ENCODE data around the gene SNX1. TPM values are rescaled to one million over a fixed set of nuclear protein-coding genes. Genes with fewer than 3 reads are reported as not detected.

Gene SNX1
- total RNA-seq, 4 donors from 2014 or later = 74.5 to 178 (median 95.5) TPM

DNA sequence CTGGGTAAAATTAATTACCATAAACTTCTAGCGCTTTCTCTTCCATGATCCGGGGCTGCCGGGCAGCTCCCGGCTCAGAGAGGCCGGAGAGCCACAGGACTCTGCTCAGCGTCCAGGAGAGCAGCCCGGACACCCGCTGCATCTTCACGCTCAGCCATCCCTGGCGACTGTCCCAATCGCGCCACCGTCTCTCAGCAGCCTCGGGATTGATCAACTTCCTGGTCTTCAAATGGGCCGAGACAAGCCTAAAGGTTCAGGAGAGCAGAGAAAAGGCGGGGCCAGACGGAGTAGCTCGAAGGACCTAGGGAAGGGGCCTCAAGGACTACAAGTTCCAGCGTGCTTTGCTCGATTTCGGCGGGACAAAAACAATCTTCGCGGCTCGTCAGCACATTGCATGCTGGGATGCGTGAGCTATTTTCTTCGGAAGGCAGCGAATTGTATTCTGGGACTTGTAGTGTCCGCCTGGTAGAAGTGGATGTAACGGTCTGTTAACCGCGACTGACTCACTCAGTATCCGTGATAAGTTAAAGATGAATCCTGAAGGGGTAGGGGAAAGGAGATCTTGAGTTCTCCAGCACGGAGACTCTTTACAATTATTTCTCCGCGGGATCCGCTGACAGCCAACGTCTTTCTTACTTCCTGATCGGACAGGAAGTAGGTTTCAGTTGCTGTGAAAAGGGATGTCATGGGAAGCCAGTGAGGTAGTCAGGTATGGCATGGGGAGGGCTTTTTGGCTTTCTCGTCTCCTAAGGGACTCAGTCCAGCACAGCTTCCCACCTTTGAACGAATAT, 2.0 kb upstream of the SNX1 start, which contains the start of gene CIAO2A:
CIAO2A (minus strand) TSS at position 212 of the 791 bp plus-strand sequence; CDS start at position 142, 70 bp downstream.
- TF ChIP-seq POLR2A (IDR thresholded peaks at IDR 0.05) = peak; percentile 26 to 44
- TF ChIP-seq, protein P1, sequence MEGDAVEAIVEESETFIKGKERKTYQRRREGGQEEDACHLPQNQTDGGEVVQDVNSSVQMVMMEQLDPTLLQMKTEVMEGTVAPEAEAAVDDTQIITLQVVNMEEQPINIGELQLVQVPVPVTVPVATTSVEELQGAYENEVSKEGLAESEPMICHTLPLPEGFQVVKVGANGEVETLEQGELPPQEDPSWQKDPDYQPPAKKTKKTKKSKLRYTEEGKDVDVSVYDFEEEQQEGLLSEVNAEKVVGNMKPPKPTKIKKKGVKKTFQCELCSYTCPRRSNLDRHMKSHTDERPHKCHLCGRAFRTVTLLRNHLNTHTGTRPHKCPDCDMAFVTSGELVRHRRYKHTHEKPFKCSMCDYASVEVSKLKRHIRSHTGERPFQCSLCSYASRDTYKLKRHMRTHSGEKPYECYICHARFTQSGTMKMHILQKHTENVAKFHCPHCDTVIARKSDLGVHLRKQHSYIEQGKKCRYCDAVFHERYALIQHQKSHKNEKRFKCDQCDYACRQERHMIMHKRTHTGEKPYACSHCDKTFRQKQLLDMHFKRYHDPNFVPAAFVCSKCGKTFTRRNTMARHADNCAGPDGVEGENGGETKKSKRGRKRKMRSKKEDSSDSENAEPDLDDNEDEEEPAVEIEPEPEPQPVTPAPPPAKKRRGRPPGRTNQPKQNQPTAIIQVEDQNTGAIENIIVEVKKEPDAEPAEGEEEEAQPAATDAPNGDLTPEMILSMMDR (IDR thresholded peaks at IDR 0.05) = no peak

DNA sequence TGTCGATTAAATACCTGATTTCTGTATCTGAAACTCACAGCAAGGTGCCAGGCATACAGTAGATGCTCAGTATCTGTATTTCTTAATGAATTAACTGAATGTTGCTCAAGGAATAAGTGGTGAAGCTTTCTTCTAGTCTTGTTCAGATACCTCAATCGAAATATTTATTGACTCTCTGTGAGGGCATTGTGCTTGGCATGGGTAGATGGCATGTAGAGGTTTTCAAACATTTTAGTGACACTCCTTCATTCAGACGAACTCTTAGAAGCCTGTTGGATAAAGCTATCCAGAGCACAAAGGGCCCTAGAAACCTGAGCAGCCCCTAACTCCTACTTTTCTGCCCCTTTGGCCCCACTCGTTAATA, 369 bp upstream of the SNX1 start:
- Histone ChIP-seq H3K27me3 (no peaks in the 10 kb centered on the region), H3K27ac (peak overlapping the region; percentile 90 to 96), H3K36me3 (no peaks in the 10 kb centered on the region), H3K9me3 (no peaks in the 10 kb centered on the region), H3K4me1 (peaks cover 15 to 19% of the 10 kb centered on the region in 2 donors), H3K4me3 (peak overlapping the region; percentile 98)
- TF ChIP-seq POLR2A (IDR thresholded peaks at IDR 0.05) = no peak
- TF ChIP-seq, protein P1 (IDR thresholded peaks at IDR 0.05) = no peak
- no peak for DNase-seq
- intact Hi-C loops (cut with DNase I; ENCODE audit: low total_unique reads) = no loop called here

More for the DNA sequence above, 2.0 kb upstream of the SNX1 start, which contains the start of gene CIAO2A:
- Histone ChIP-seq H3K36me3 (no peaks in the 10 kb centered on the region), H3K4me1 (peaks cover 9 to 15% of the 10 kb centered on the region in 2 donors), H3K27me3 (no peaks in the 10 kb centered on the region), H3K27ac (peak within 1 kb of the TSS; percentile 90 to 96), H3K9me3 (no peaks in the 10 kb centered on the region), H3K4me3 (peak within 1 kb of the TSS; percentile 77 to 91)
- DNase-seq = peak; percentile 93 to 97
- intact Hi-C loops (cut with DNase I; ENCODE audit: low total_unique reads) = no loop called here

DNA sequence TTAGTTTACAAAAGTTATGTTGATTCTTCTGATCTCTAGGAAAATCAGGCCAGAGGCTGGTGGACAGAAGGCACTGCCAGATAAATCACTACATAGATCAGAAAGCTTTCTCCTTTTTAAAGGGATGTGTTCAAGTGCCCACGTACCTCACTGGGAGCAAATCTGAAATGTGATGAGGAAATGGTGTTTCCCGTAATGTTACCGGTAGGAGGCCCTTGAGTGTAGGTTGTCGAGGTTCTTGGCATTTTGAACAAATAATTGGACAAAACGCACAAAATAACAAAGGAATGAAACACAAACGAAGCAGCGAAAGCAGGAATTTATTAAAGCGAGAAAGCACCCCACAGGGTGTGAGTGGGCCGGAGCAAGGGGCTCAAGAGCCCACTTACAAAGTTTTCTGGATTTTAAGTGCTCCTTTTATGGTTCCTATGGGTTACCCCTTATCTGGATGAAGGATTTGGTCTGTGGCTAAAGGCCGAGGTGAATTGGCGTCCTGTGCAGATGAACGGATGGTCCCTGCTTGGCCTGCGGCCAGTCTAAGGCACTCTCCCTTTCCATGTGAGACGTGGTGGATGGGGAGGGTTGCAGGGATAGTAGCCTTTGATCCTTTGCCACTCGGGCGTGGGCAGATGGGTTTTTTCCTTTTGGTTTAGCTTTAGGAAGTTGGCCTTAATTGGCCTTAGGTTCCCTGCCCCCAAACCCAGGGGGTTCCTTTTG, 1.0 kb downstream of the SNX1 start:
- no peak for DNase-seq
- Histone ChIP-seq H3K9me3 (no peaks in the 10 kb centered on the region), H3K4me1 (peaks cover 15 to 19% of the 10 kb centered on the region in 2 donors), H3K36me3 (no peaks in the 10 kb centered on the region), H3K27ac (peak overlapping the region; percentile 90 to 96), H3K4me3 (peak overlapping the region; percentile 98), H3K27me3 (no peaks in the 10 kb centered on the region)
- TF ChIP-seq POLR2A (IDR thresholded peaks at IDR 0.05) = no peak
- intact Hi-C loops (cut with DNase I; ENCODE audit: low total_unique reads) = no loop called here

DNA sequence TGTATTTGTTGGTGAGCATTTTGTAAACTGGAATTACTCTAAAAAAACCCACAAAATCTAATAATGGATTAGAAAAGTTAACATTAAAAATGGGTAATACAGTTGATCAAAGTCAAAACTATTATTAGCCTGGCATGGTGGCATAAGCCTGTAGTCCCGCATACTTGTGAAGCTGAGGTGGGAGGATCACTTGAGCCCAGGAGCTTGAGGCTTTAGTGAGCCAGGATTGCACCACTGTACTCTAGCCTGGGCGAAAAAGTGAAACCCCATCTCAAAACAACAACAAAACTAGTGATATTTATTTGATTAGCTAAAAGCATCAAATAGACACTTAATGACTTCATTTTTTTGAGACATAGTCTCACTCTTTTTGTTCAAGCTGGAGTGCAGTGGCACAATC, 3.6 kb downstream of the SNX1 start:
- H3K27me3 ChIP-seq = no peaks in the 10 kb centered on the region
- H3K27ac ChIP-seq = peak overlapping the region; percentile 27 to 57
- DNase-seq = no peak
- H3K4me3 ChIP-seq = no peak overlapping the region
- intact Hi-C loops (cut with DNase I; ENCODE audit: low total_unique reads) = no loop called here
- TF ChIP-seq, protein P1 (IDR thresholded peaks at IDR 0.05) = no peak
- no peak for TF ChIP-seq POLR2A (IDR thresholded peaks at IDR 0.05)
- H3K9me3 ChIP-seq = no peaks in the 10 kb centered on the region
- no peaks in the 10 kb centered on the region for H3K36me3 ChIP-seq
- peaks cover 14 to 15% of the 10 kb centered on the region in 2 donors for H3K4me1 ChIP-seq

DNA sequence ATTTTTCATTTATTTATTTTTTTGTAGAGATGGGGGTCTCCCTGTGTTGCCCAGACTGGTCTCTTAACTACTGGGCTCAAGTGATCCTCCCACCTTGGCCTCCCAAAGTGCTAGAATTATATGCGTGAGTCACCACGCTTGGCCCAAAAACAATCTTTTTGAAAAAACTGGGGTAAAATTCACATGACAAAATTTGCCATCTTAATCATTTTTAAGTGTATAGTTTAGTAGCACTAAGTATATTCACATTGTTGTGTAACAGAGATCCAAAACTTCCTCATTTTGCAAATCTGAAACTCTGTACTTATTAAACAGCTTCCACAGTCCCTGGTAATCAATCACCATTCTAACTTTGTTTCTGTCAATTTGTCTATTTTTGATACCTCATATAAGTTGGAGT, 5.2 kb downstream of the SNX1 start:
- DNase-seq = no peak
- Histone ChIP-seq H3K4me3 (no peak overlapping the region), H3K36me3 (no peaks in the 10 kb centered on the region), H3K27me3 (no peaks in the 10 kb centered on the region), H3K9me3 (no peaks in the 10 kb centered on the region), H3K27ac (peak overlapping the region in 1 of 2 donors; percentile 57), H3K4me1 (peaks cover 8 to 14% of the 10 kb centered on the region in 2 donors)
- no peak for TF ChIP-seq POLR2A (IDR thresholded peaks at IDR 0.05)
- TF ChIP-seq, protein P1 (IDR thresholded peaks at IDR 0.05) = no peak
- intact Hi-C loops (cut with DNase I; ENCODE audit: low total_unique reads) = no loop called here

All from uterus (tissue), 4 donors.